HG03135 (cell line): ENCODE data around the gene TRIM9.

Experiments
- ATAC-seq: cut with Tn5 transposase; IDR thresholded peaks from one replicate; pipeline ENCODE4 v1.9.1; 2021; ENCODE audit warnings: mild to moderate bottlenecking, moderate library complexity; ENCODE audit not compliant: unreplicated experiment

Gene TRIM9

DNA sequence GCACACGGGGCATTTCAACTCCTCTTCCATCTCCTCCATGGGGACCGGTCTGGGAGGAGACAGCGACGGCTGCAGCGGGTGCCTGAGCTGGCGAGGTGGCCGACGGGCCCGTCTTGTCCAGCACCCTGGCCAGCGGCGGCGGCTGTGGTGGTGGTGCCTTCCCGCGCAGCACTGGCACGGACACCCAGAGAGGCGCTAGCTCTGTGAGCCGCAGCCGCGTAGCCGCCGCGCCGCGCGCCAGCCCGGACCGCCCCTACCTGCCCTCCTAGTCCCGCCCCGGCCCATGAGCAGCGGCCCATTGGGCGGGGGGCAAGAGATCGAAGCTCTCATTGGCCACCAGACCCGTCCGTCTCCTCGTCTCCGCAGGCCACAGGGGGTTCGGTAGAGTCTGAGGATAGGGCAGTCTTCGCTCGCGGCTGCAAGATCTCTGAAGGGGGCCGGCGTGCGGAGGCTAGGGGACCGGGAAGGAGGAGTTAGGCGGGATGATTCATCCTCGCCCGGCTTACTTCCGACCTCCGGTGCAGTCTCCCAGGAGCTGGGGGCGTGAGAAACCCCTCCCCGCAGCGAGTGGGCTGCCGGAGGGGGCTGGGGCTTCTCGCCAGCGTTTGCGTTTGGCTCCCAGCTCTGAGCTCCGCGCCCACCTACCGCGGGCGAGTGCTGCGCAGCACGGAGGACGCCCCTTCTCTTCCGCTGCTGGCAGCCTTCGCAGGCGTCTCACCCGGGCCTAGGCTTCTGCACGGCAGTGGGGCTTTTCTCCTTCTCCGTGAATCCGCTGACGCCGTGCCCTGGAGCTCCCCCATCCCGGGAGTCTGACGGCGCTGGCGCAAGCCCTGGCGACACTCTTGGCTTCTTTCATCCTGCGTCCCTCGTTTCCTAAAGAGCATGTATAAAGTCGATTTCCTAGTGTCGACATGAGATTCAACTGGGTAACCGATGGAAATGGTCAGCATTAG is at the start of gene TRIM9:
Gene TRIM9, minus strand, starts transcription at position 205 of the 953 bp plus-strand sequence. Its CDS starts 166 bp downstream, at position 39.
- ATAC-seq: peak; percentile 99

DNA sequence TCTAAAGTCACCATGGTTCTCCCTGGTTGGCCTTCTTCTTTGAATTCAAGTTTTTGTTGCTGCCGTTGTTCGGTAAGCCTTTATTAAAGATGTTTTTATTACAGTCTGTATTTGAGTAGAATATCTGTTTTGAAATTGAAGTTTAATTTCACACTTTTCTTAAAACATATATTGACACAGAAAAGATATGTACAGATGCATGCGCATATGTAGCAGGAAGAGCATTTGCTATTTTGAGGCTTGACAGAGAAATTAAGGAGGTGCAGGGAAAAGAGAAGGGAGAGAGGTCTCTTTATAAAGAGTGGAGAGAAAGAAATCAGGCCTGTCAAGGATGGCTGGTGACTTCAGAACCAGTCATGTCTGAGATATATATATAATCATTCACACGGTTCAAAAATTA is 46.0 kb upstream of the TRIM9 start:
- no peak for ATAC-seq

DNA sequence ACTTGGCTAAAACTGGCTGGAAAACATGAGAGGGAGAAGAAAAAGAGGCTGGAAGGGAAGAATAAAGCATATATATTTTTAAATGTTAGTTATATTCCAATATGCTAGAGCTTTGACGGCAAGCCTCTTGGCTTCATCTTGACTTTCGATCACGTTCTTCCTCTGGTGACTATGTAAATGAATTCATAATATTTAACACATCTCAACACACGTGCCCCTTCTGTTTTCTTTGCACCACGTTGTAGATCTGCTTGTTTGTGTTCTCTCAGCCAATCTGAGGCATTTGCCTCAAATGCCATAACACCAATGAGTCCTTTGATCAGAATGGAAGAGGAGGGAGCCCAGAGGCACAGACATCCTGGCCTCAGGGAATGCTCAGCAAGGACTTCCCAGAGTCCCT is 45.4 kb upstream of the TRIM9 start:
- ATAC-seq: no peak

DNA sequence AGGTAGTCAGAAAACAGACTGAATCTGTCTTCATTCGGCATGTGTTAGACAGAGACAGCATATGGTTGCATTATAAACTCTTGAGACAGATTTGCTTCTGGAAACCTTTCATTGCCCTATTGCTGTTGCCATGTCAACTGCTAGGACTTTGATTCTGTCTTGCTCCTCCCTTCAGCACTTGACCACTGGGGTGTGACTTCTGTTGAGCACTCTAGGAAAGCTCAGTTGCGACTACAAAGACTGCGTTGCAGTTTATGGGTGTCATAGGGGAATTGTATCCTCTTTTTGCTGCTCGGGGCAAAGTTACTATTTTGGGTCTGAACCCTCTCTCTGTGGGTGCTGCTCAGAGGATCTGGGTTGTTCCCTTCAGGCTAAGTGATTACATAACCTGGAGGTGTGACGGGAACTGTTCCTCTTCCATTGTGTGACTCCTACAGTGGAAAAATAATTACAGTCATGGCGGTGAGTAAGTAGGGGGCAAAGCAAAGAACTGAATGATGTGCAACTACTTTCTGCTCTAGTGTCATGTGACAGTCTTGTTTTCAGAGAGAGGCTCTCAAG is 44.3 kb upstream of the TRIM9 start:
- ATAC-seq: no peak

DNA sequence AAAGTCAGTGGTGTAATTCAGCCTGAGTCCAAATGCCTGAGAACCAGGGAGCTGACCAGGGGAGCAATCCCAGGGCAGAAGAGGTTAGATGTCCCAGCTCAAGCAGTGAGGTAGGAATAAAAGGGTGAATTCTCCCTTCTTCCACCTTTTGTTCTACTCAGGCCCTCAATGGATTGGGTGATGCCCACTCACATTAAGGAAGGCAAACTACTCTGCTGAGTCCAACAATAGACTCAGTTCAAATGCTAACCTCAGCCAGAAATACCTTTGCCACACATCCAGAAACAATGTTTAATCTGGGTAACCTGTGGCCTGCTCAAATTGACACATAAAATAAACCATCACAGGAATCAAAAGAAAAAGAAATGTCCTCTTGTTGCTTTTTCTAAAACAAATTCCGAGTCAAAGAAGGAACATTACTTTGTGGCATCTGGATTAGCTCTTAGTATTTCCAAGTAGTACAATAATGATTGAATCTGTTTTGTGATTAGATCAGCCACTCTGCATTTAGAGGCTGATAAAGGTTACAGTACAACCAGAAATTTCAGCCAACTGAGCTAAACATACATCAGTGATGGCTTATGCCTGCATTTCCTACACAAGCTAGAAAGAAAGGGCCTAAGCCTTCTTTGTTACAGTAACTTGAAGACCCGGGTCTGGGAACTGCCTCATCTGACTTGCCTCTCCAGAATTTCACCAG is 43.6 kb upstream of the TRIM9 start:
- ATAC-seq: no peak

DNA sequence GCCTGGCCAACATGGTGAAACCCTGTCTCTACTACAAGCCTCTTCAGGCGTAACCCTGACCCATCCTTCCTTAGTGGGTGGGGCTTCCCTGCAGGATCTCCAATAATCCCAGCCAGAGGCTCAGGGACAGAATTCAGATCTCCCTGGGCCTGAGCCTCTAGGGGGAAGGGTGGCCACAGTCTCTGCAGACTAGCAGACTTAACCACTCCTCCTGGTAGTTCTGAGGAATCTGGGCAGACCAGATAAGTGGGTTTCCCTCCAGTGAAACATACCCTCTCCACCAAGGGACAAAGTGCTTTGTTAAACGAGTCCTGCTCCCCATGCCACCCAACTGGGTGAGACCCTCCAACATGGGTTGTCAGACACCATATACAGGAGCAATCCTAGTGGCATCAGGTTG is 36.6 kb upstream of the TRIM9 start:
- no peak for ATAC-seq

DNA sequence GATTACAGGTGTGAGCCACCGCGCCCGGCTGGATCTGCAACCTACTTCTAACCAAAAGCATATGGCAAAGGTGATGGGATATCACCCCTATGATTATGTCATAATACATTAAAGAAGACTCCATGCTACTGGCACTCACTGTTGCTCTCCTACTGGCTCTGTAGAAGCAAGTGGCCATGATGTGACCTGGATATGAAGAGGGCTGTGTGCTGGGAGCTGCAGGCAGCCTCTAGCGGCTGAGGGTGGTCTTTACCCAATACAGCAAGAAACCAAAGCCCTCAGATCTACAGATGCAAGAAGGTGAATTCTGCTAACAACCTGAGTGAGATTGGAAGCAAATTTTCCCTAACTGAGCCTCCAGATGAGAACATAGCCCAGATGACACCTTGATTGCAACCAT is 34.2 kb upstream of the TRIM9 start:
- no peak for ATAC-seq

DNA sequence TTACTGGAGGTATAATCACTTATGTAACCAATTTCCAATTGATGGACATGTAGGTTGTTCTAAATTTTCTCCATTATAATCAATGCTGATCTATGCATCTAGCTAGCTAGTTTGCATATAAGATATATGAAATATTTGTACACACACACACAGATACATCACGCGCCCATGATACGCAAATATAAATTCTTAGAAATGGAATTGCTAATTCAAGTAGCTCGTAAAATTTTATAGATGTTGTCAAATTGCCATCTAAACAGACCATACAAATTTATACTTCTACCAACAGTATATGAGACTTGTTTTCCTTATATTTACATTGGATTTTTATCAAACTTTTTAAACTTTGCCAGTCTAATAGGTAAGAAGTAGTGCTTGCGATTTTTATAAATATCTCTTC is 29.1 kb upstream of the TRIM9 start:
- no peak for ATAC-seq

DNA sequence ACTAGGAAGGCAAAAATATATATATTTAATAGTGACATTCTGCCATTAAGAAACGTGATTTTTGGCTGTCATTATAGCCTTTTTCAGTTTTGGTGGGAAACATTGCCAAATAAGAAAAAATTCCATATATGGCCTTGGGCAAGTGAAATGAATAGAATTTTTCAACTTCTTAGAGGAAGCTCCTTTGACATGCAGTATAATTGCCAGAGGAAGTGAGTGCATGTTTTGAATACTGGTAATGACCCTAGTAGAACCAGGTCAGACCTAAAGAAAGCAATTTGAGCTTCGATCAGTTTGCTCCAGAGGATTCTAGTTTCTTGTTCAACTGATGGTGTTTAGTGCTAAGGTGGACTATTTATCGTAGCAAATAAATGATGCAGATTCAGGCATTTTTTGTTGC is 26.2 kb upstream of the TRIM9 start:
- ATAC-seq: no peak

DNA sequence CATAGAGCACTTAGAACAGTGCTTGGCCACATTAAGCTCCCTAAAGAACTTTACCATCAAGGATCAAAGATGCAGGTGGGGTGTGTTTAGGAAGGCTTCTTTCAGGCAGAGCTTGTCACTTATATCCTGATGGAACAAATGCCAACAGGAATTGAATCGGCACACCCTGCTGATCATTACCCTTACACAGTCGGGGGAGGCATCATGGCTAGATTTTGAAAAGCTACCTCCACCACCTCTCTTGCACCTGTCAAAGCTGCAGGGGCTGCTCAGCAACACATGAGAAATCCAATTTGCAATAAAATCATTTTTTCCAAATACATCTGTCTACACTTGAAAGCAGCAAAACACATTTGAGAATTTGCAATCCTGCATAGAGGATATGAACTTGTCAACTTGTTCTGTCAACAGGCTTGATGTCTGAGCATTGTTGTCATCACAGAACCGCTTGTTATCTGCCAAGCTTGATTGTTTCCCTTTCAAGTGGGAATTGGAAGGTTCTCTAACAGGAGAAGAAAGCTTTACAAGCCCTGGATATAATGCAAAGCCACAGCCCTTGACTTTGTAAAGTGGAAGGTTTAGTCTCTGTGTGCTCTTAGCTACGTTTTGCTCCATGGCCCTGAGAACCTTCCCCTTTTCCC is 24.6 kb upstream of the TRIM9 start:
- ATAC-seq: no peak

DNA sequence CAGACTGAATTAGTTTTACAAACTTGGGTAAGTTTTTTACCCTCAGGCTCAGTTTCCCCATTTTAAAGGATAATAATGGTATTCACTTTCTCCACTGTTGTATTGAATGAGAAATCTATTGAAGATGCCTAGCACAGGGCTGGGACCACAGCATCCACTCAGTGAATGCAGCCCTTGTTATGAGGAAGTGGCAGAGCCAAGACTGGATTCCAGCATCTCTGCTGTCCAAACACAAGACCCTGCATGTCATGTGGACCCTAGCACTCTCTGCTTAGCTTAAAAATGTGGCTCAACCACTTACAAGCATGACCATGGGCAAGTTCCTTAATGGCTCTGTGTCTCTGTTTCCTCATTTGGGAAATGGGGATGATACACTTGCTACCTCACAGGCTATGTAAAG is 24.1 kb upstream of the TRIM9 start:
- ATAC-seq: no peak

DNA sequence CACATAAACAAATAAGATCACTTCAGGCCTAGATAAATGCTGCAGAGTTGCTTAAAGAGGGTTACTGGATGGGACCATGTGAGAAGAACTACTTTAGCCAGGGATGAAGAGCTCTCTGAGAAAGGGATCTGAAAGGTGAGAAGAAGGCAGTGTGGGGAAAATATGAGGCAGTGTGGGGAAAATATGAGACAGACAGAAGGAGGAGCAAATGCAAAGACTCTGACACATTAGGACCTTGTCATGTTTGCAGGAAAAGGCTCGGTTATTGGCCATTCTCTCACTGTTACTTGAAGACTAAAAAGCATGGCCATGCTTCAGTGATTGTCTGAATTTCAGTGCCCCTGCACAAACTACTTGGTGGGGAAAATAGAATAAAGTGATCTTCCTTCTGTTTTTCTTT is 22.7 kb upstream of the TRIM9 start:
- no peak for ATAC-seq

DNA sequence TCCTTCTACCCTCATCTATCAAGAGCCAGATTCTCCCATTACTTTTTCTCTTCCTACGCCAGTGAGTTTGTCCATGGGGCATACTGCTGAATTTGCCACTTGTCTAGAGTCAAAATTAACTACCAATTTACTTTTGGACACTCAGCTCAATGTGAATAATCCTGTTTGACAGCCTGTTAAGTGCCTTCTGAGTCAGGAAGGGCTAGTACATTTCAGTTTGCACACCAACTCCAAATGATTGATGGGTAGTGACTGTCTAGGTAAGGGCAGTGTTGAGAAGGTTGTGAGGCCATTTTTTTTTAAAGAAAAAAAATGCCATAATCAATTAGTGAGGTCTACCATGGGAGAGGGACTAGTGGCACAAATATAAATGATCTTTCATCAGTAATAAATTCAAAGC is 21.8 kb upstream of the TRIM9 start:
- ATAC-seq: no peak

DNA sequence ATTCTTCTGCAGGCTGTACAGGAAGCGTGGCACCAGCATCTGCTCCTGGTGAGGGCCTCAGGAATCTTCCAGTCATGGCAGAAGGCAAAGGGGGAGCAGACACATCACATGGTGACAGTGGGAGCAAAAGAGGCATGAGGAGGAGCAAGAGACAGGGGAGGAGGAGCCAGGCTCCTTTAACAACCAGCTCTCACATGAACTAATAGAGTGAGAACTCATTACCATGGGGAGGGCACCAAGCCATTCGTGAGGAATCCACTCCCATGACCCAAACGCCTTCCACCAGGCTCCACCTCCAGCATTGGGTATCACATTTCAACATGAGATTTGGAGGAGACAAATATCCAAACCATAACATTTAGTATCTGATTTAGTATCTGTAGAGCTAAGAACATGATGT is 14.7 kb upstream of the TRIM9 start:
- ATAC-seq: no peak

DNA sequence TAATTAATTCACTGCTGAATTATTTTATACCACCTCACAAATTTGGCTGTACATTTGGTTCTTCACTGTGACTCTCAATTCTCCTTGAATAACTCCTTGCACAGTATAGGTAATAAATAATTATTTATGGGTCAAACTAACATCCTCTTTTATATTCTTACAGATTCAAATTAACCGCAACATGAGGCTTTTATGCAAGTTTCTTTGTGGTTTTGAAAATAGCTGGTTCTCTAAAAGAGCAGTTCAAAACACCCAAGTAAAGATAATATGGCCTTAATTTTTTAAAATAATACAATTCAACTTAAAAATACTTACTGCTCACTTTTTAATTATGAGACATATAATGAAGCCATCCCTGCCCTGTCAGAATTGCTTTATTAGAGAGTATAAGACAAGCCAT is 12.9 kb upstream of the TRIM9 start:
- no peak for ATAC-seq

DNA sequence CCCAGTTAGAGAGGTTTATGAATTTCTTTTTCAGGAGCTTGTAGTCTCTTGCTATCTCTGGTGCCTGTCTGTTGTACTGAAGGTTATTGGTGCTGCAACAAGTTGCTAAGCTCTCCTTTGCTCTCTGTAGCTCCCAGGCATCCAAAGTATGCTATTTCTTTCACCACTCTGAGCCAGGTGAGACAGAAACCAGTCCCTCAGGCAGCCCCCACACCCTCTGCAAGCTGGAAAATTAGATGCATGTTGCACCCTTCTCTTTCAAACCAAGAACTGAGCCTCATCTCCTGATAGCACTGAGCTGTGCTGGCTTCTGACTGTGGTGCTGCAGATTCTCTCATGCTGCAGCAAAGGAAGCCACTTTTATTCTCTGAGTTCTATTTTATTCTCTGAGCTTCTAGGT is 9.6 kb upstream of the TRIM9 start:
- ATAC-seq: no peak

DNA sequence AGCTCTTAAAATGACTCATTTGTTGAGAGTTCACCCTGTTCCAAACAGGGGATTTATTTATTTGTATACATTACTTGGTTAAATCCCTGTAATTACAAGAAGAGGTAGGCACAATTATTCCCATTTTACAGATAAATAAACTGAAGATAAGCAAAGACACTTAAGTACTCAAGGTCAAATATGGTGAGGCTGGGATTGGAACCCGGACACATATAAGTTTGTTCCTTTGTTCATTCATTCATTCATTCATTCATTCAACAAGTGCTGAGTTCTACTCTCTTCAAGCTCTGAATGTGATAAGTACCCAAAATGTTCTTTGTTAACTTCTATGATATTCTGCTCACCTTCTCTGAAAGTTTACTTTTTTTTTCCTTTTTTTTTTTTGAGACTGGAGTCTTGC is 2.4 kb upstream of the TRIM9 start:
- no peak for ATAC-seq

DNA sequence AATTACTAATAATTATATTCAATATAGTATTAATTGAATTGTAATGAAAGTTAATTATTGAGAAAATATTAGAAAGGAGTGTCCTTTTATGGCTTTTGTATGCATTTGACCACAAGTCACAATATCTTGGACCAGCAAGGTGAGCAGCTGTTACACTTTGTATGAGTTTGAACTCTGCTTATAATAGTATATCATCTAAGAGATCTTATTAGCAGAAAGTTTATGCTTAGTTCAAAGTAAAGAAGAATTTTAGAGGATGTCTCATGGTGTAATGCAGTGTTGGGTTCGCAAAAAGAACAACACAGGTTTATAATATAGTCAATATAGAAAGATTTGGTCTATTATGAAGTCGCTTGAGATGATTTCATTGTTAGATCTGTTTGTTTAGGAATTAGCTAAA is 2.0 kb upstream of the TRIM9 start:
- ATAC-seq: no peak

DNA sequence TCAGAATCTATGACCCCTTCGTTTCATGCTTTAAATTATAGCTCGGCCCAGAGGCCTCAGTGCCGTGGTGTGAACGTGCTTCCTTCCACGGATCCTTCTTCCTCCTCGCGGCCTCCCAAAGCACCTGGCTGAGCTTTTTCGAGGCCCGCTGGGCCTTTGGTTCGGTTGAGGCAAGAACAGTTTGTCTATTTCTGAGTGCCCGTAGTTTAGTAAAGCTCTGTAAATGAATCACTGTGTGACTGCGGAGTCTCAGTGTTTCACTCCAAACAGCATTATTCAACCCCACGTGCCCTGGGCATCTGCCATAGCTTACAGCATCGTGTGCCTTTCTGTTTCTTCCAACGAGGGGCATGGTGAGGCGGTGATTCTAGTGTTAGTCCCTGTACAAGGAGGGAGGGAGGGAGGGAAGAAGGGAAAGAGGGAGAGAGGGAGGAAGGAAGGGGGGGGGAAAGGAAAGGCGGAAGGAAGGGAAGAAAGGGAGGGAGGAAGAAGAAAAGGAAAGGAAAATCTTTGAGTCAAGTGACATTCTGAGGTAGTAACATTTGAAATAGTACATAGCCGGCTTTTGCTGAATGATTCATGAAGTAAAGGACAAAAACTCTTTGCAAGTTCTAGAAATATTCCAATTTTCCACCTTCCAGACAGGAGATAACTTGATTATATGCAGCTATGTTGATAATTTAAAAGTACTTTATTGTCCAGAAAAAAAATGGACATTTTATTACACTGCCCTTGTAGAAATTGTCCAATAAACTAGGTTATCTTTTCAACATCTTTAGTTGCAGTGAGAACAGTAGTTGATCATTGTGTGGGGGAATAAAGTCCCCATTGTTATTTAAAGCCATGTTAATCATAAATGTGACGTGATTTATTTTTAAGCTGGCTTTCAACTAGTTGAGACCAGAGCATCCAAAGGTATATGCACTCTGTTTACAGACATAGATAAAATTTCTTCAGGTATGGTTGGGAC is 1.2 kb upstream of the TRIM9 start:
- no peak for ATAC-seq

DNA sequence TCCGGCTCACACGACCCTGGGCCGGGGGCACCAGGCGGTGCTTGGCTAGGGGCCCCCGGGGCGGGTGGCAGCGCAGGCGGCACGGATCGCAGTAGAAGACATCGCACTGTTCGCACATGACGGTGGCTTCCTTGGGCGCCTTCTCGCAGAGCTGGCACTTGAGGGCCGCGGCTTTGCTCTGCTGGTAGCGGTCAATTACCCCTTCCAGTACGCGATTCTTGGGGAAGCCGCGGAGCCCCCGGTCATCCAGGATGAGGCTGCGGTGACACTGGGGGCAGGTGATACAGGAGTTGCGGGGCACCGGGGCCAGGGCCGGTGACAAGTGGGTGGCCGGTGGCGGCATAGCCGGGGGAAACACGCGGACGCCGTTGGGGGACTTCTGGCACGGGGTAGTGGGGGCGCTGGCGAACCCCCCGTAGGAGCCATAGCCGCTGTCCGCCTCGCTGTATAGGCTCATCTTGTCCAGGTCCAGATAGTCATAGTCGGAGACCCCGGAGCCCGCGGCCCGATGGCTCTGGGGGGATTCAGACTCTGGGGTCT is 553 bp downstream of the TRIM9 start:
- ATAC-seq: no peak
